ENCODE measurements around the gene FCF1. TPM values are rescaled to one million over a fixed set of nuclear protein-coding genes. Genes with fewer than 3 reads are reported as not detected.
A peak's percentile ranks its signal among the peaks of the same experiment; 100 is the strongest.

Gene FCF1
- total RNA-seq, result 32.9 and 43.6 TPM in 2 replicates
- 11.3 and 12.3 TPM in 2 replicates for polyA plus RNA-seq

GRCh38 chr14:74712499-74713394 is at the start of gene FCF1, which contains the start of gene AREL1:
Gene FCF1, plus strand, starts transcription at chr14:74713144. Its CDS starts 54 bp downstream, at chr14:74713198.
Gene AREL1, minus strand, starts transcription at chr14:74713080. Its CDS starts 27,465 bp downstream, at chr14:74685615.
- Histone ChIP-seq H3K79me2 (peaks cover 66% of the 10 kb centered on the region), H4K20me1 (ENCODE audit: insufficient read depth, poor library complexity, severe bottlenecking) (peaks cover 3% of the 10 kb centered on the region), H3K4me3 (peak within 1 kb of the TSS; percentile 87), H2AFZ (peak within 1 kb of the TSS; percentile 88), H3K4me2 (peak within 1 kb of the TSS; percentile 92), H3K9me3 (ENCODE audit: low read depth) (no peaks in the 10 kb centered on the region), H3K4me1 (ENCODE audit: insufficient read depth) (peaks cover 6% of the 10 kb centered on the region), H3K27me3 (no peaks in the 10 kb centered on the region), H3K9me2 (replicated peaks; ENCODE audit: insufficient read depth) (no peaks in the 10 kb centered on the region), H3K36me3 (replicated peaks; ENCODE audit: insufficient read depth, low read depth) (no peaks in the 10 kb centered on the region), H3K27ac (peak within 1 kb of the TSS; percentile 77)
- under 1% methylated on average over 31 of the region's 31 CpGs for WGBS (ENCODE audit: low lambda C conversion rate, missing lambda C conversion rate)
- TF ChIP-seq EZH2 (IDR thresholded peaks at IDR 0.05; ENCODE audit: borderline replicate concordance) (no peak), EZH2phosphoT487 (IDR thresholded peaks at IDR 0.05; ENCODE audit: low read depth, severe bottlenecking, unreplicated experiment) (no peak)
- TF ChIP-seq, protein P1, sequence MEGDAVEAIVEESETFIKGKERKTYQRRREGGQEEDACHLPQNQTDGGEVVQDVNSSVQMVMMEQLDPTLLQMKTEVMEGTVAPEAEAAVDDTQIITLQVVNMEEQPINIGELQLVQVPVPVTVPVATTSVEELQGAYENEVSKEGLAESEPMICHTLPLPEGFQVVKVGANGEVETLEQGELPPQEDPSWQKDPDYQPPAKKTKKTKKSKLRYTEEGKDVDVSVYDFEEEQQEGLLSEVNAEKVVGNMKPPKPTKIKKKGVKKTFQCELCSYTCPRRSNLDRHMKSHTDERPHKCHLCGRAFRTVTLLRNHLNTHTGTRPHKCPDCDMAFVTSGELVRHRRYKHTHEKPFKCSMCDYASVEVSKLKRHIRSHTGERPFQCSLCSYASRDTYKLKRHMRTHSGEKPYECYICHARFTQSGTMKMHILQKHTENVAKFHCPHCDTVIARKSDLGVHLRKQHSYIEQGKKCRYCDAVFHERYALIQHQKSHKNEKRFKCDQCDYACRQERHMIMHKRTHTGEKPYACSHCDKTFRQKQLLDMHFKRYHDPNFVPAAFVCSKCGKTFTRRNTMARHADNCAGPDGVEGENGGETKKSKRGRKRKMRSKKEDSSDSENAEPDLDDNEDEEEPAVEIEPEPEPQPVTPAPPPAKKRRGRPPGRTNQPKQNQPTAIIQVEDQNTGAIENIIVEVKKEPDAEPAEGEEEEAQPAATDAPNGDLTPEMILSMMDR (IDR thresholded peaks at IDR 0.05; ENCODE audit: poor library complexity), result no peak
- DNase-seq (ENCODE audit: low spot score), result peak; percentile 93

DNA sequence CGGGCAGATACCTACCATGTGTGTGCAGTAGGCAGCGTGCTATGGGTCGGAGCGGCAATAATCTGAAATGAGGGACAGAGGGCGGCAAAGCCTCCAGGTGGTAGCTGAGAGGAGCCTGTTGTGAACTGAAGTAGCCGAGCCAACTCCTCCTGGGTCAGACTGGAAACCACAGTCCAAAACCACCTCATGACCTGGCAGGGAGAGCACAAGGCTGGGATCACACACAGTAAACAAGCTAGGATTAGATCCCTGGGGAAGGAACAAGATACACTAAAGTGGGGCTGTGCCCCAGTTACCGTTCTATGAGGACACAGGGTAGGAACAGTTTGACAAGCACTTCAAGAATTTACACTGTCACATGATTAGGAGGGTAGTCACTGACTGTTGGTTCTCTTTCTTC is 49.1 kb upstream of the FCF1 start:
- Histone ChIP-seq H3K27me3 (no peaks in the 10 kb centered on the region), H3K4me1 (ENCODE audit: insufficient read depth) (no peaks in the 10 kb centered on the region), H4K20me1 (ENCODE audit: insufficient read depth, poor library complexity, severe bottlenecking) (no peaks in the 10 kb centered on the region), H3K4me3 (no peak overlapping the region), H3K4me2 (no peak overlapping the region), H2AFZ (no peak overlapping the region), H3K9me3 (ENCODE audit: low read depth) (no peaks in the 10 kb centered on the region), H3K9me2 (replicated peaks; ENCODE audit: insufficient read depth) (no peaks in the 10 kb centered on the region), H3K36me3 (replicated peaks; ENCODE audit: insufficient read depth, low read depth) (no peaks in the 10 kb centered on the region), H3K79me2 (no peaks in the 10 kb centered on the region), H3K27ac (no peak overlapping the region)
- 86% methylated on average over 7 of the region's 7 CpGs for WGBS (ENCODE audit: low lambda C conversion rate, missing lambda C conversion rate)
- DNase-seq (ENCODE audit: low spot score), result no peak
- TF ChIP-seq, protein P1 (IDR thresholded peaks at IDR 0.05; ENCODE audit: poor library complexity), result no peak
- TF ChIP-seq EZH2 (IDR thresholded peaks at IDR 0.05; ENCODE audit: borderline replicate concordance), result no peak
- TF ChIP-seq EZH2phosphoT487 (IDR thresholded peaks at IDR 0.05; ENCODE audit: low read depth, severe bottlenecking, unreplicated experiment), result no peak

GRCh38 chr14:74664717-74665116 is 48.2 kb upstream of the FCF1 start:
- no peaks in the 10 kb centered on the region for H3K4me1 ChIP-seq (ENCODE audit: insufficient read depth)
- TF ChIP-seq, protein P1 (IDR thresholded peaks at IDR 0.05; ENCODE audit: poor library complexity), result no peak
- no peak for TF ChIP-seq EZH2 (IDR thresholded peaks at IDR 0.05; ENCODE audit: borderline replicate concordance)
- H3K4me2 ChIP-seq, result no peak overlapping the region
- no peaks in the 10 kb centered on the region for H3K9me2 ChIP-seq (replicated peaks; ENCODE audit: insufficient read depth)
- no peak overlapping the region for H3K27ac ChIP-seq
- H3K36me3 ChIP-seq (replicated peaks; ENCODE audit: insufficient read depth, low read depth), result no peaks in the 10 kb centered on the region
- no peaks in the 10 kb centered on the region for H4K20me1 ChIP-seq (ENCODE audit: insufficient read depth, poor library complexity, severe bottlenecking)
- H3K4me3 ChIP-seq, result no peak overlapping the region
- H2AFZ ChIP-seq, result no peak overlapping the region
- H3K27me3 ChIP-seq, result no peaks in the 10 kb centered on the region
- WGBS (ENCODE audit: low lambda C conversion rate, missing lambda C conversion rate), result 86% methylated on average over 2 of the region's 2 CpGs
- H3K9me3 ChIP-seq (ENCODE audit: low read depth), result no peaks in the 10 kb centered on the region
- DNase-seq (ENCODE audit: low spot score), result no peak
- no peaks in the 10 kb centered on the region for H3K79me2 ChIP-seq
